Thyroid gland (tissue), 4 donors: ENCODE data around the gene UBE2J1.

ENCODE experiments used
- POLR2A ChIP-seq, 2 donors: fragments of 450-650 bp; IDR thresholded peaks; one replicate each; pipeline ENCODE4 v1.6.1; 2017; ENCODE audit warnings: antibody characterized with exemption in 2 of 2, mild to moderate bottlenecking in 2 of 2, moderate library complexity in 1 of 2
- TF ChIP-seq, protein P1 (sequence below), 6 experiments: fragments of 200-600 bp in 3 of 6; fragments of 450-650 bp in 3 of 6; sonication (generic) in 3 of 6; IDR thresholded peaks; one replicate each; pipeline ENCODE4 v1.5.1; 2016 to 2019; ENCODE audit warnings: antibody characterized with exemption in 6 of 6, mild to moderate bottlenecking in 2 of 6, inconsistent platforms in 1 of 6, moderate library complexity in 1 of 6

DNA sequence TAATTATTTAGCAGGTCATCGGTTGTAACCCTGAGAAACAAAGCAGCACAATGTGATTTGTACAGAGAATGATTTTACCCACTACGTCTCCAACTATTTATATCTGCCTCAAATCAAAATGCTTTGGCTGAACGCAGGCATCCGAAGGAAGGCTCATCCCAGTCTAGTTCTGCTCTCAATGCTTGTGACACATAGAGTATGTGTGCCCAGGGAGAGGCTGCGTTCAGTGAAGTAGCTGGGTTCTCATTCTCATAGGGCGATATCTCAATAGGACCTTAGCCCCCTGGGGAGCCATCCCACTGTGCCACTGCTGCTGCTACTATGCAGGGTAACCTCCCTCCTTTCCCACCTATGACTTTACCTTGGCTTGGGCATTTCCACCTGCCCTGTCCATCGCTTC lies 37.8 kb downstream of the UBE2J1 start:
- TF ChIP-seq, protein P1, sequence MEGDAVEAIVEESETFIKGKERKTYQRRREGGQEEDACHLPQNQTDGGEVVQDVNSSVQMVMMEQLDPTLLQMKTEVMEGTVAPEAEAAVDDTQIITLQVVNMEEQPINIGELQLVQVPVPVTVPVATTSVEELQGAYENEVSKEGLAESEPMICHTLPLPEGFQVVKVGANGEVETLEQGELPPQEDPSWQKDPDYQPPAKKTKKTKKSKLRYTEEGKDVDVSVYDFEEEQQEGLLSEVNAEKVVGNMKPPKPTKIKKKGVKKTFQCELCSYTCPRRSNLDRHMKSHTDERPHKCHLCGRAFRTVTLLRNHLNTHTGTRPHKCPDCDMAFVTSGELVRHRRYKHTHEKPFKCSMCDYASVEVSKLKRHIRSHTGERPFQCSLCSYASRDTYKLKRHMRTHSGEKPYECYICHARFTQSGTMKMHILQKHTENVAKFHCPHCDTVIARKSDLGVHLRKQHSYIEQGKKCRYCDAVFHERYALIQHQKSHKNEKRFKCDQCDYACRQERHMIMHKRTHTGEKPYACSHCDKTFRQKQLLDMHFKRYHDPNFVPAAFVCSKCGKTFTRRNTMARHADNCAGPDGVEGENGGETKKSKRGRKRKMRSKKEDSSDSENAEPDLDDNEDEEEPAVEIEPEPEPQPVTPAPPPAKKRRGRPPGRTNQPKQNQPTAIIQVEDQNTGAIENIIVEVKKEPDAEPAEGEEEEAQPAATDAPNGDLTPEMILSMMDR (IDR thresholded peaks at IDR 0.05): no peak
- TF ChIP-seq POLR2A (IDR thresholded peaks at IDR 0.05): no peak
